Measurements from ENCODE around the gene RERE. TPM values are rescaled to one million over a fixed set of nuclear protein-coding genes. Genes with fewer than 3 reads are reported as not detected.

RERE gene
- total and polyA plus RNA-seq, 12 donors = 46.5 to 163 (median 139) TPM

DNA sequence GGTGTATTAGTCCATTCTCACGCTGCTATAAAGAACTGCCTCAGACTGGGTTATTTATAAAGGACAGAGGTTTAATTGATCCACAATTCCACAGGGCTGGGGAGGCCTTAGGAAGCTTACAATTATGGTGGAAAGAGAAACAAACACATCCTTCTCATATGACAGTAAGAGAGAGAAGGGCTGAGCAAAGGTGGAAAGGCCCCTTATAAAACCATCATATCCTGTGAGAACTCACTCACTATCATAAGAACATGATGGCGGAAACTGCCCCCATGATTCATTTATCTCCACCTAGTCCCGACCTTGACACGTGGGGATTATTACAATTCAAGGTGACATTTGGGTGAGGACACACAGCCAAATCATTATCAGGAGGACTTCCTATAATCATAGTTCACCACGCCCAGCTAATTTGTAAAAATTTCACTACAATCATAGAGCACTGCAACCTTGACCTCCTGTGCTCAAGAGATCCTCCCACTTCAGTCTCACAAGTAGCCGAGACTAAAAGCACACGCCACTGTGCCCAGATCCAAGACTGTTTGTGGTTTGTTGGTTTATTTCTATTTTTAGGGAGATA, 164.9 kb downstream of the RERE start:
- no peaks in the 10 kb centered on the region for H3K9me3 ChIP-seq
- DNase-seq (no peak), ATAC-seq (peak; percentile 13 to 71 (median 52))
- peaks cover 0 to 15% (median 0%) of the 10 kb centered on the region in 9 donors for H3K36me3 ChIP-seq
- no peak overlapping the region for H3K4me3 ChIP-seq
- TF ChIP-seq, protein P1, sequence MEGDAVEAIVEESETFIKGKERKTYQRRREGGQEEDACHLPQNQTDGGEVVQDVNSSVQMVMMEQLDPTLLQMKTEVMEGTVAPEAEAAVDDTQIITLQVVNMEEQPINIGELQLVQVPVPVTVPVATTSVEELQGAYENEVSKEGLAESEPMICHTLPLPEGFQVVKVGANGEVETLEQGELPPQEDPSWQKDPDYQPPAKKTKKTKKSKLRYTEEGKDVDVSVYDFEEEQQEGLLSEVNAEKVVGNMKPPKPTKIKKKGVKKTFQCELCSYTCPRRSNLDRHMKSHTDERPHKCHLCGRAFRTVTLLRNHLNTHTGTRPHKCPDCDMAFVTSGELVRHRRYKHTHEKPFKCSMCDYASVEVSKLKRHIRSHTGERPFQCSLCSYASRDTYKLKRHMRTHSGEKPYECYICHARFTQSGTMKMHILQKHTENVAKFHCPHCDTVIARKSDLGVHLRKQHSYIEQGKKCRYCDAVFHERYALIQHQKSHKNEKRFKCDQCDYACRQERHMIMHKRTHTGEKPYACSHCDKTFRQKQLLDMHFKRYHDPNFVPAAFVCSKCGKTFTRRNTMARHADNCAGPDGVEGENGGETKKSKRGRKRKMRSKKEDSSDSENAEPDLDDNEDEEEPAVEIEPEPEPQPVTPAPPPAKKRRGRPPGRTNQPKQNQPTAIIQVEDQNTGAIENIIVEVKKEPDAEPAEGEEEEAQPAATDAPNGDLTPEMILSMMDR (IDR thresholded peaks at IDR 0.05) = no peak
- WGBS, 2 donors = 37 to 42% methylated on average over 7 of the region's 7 CpGs
- H3K4me1 ChIP-seq = peaks cover 5 to 62% (median 43%) of the 10 kb centered on the region in 9 donors
- H3K27me3 ChIP-seq = no peaks in the 10 kb centered on the region
- H3K27ac ChIP-seq = peak overlapping the region in 9 of 10 donors; percentile 42 to 91 (median 70)
- intact Hi-C loops (cut with DNase I) = no loop called here

DNA sequence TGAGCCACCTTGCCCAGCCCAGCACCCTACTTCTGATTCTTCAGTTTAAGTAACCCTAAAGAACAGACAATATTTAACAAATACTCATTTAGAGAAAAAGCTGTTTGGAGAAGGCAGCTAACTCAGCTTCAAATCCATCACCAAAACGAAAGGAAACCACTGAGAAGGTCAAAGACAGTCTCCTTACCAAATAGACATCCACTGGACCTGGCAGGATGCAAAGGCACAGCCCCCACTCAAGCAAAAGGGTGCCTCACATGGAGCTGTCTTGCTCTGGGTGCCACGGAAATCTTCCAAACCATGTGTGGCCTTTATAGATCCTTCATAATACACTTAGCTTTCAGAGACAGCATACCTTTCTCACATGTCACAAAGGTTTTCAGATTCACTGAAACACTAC, 165.5 kb downstream of the RERE start:
- H3K4me3 ChIP-seq = no peak overlapping the region
- H3K9me3 ChIP-seq = no peaks in the 10 kb centered on the region
- no peaks in the 10 kb centered on the region for H3K27me3 ChIP-seq
- H3K27ac ChIP-seq = peak overlapping the region in 9 of 10 donors; percentile 42 to 91 (median 70)
- DNase-seq (no peak), ATAC-seq (peak in 4 of 8 donors; percentile 14 to 54 (median 26))
- 41 to 45% methylated on average over 2 of the region's 2 CpGs for WGBS, 2 donors
- peaks cover 0 to 15% (median 0%) of the 10 kb centered on the region in 9 donors for H3K36me3 ChIP-seq
- peaks cover 5 to 66% (median 49%) of the 10 kb centered on the region in 9 donors for H3K4me1 ChIP-seq
- intact Hi-C loops (cut with DNase I) = no loop called here
- TF ChIP-seq, protein P1 (IDR thresholded peaks at IDR 0.05) = no peak

DNA sequence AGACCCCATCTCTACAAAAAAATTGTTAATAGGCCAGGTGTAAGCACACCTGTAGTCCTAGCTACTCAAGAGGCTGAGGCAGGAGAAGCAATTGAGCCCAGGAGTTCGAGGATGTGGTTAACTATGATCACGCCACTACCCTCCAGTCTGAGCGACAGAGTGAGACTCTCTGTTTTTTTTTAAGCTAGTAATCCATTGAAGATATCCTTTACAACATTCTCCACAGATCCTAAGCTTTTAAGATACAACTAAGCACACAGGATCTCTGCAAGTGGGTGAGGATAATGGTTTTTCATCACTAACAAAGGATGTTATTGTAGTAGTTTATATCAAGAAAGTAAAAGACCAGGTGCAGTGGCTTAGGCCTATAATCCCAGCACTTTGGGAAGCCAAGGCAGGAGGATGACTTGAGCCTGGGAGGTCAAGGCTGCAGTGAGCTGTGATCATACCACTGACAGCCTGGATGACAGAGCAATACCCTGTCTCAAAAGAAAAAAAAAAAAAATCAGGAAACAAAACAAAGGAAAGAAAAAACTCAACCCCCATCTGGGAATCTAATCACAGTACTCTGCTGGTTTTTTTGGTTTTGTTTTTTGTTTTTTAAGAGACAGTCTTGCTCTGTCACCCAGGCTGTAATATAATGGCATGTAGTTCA, 166.1 kb downstream of the RERE start:
- Histone ChIP-seq H3K4me3 (no peak overlapping the region), H3K27ac (peak overlapping the region in 9 of 10 donors; percentile 42 to 91 (median 70)), H3K27me3 (no peaks in the 10 kb centered on the region), H3K4me1 (peaks cover 5 to 72% (median 54%) of the 10 kb centered on the region in 9 donors), H3K9me3 (no peaks in the 10 kb centered on the region), H3K36me3 (peaks cover 0 to 15% (median 0%) of the 10 kb centered on the region in 9 donors)
- ATAC-seq = peak in 7 of 8 donors; percentile 45 to 75 (median 66)
- no peak for DNase-seq
- TF ChIP-seq, protein P1 (IDR thresholded peaks at IDR 0.05) = no peak
- intact Hi-C loops (cut with DNase I) = no loop called here
- WGBS, 2 donors = 59 to 69% methylated on average over 3 of the region's 3 CpGs

DNA sequence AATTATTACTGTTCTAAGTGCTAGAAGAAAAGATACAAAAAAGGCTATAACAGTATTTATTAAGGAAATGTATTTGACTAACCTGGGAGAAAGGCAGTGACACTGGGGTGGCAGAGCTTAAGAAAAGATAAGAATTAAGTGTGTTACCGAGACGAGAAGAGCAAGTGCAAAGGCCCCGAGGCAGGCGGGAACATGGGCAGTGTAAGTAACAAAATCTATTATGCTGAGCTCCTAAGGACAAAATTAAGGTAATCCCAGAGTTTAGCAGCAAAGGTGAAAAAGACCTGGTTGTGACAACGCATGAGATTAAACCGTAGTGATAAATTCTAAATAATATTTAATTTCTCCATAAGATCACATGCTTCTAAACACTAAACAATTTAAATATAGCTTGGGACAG, 167.6 kb downstream of the RERE start:
- TF ChIP-seq, protein P1 (IDR thresholded peaks at IDR 0.05) = no peak
- ATAC-seq = no peak
- H3K4me1 ChIP-seq = peaks cover 5 to 74% (median 54%) of the 10 kb centered on the region in 9 donors
- H3K4me3 ChIP-seq = no peak overlapping the region
- no peaks in the 10 kb centered on the region for H3K9me3 ChIP-seq
- intact Hi-C loops (cut with DNase I) = no loop called here
- 98 to 99% methylated on average over 6 of the region's 6 CpGs for WGBS, 2 donors
- no peaks in the 10 kb centered on the region for H3K27me3 ChIP-seq
- no peak for DNase-seq
- peak overlapping the region in 4 of 10 donors; percentile 21 to 91 (median 60) for H3K27ac ChIP-seq
- peaks cover 0 to 4% (median 0%) of the 10 kb centered on the region in 9 donors for H3K36me3 ChIP-seq
